ENCODE measurements around the gene FARS2. TPM values are rescaled to one million over a fixed set of nuclear protein-coding genes. Genes with fewer than 3 reads are reported as not detected.

Gene FARS2
- total RNA-seq, 4 donors from 2014 or later = 8.3 to 18.5 (median 13.0) TPM

DNA sequence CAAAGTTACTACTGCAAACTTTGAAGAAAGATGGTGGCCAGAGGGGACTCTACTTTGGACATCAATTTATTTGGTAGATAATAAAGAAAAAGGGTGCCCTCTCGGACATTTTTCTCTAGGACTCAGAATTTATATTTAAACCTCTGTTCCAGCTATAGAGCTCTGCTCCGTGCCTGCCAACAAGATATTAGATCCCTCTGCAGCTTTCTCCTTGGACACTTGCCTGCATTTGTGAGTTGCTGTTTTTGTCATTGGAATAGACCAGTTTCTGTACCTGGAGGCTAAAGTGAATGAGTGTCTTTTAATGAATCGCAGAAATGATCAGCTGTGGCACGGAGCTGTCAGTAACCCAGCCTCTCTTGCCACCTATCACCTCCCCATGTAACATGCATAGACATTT, 491.9 kb downstream of the FARS2 start:
- Histone ChIP-seq H3K36me3 (no peaks in the 10 kb centered on the region), H3K27ac (no peak overlapping the region), H3K9me3 (peaks cover 0 to 9% (median 4%) of the 10 kb centered on the region in 3 donors), H3K27me3 (no peaks in the 10 kb centered on the region), H3K4me1 (no peaks in the 10 kb centered on the region), H3K4me3 (no peak overlapping the region)
- intact Hi-C loops (cut with DNase I) = no loop called here
- no peak for TF ChIP-seq POLR2A (IDR thresholded peaks at IDR 0.05)
- TF ChIP-seq, protein P1, sequence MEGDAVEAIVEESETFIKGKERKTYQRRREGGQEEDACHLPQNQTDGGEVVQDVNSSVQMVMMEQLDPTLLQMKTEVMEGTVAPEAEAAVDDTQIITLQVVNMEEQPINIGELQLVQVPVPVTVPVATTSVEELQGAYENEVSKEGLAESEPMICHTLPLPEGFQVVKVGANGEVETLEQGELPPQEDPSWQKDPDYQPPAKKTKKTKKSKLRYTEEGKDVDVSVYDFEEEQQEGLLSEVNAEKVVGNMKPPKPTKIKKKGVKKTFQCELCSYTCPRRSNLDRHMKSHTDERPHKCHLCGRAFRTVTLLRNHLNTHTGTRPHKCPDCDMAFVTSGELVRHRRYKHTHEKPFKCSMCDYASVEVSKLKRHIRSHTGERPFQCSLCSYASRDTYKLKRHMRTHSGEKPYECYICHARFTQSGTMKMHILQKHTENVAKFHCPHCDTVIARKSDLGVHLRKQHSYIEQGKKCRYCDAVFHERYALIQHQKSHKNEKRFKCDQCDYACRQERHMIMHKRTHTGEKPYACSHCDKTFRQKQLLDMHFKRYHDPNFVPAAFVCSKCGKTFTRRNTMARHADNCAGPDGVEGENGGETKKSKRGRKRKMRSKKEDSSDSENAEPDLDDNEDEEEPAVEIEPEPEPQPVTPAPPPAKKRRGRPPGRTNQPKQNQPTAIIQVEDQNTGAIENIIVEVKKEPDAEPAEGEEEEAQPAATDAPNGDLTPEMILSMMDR (IDR thresholded peaks at IDR 0.05) = no peak
- no peak for DNase-seq
- WGBS, 2 donors = 88 to 92% methylated on average over 4 of the region's 4 CpGs

DNA sequence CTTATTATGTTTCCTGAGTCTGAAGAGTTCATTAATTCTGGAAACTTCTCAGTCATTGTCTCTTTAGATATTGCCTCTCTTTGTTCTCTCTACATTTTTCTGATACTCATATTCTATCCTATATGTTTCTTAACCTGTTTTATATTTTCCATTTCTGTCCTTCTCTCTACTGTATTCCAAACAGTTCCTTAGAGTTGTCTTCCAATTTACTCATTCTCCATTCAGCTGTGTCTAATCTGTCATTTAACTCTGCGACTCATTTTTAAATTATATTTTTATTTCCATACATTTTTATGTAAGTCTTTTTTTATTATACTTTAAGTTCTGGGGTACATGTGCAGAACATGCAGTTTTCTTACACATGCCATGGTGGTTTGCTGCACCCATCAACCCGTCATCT, 493.6 kb downstream of the FARS2 start:
- no peaks in the 10 kb centered on the region for H3K4me1 ChIP-seq
- TF ChIP-seq, protein P1 (IDR thresholded peaks at IDR 0.05) = no peak
- H3K36me3 ChIP-seq = no peaks in the 10 kb centered on the region
- no peak for DNase-seq
- no peak overlapping the region for H3K27ac ChIP-seq
- H3K27me3 ChIP-seq = no peaks in the 10 kb centered on the region
- WGBS, 2 donors = 97 to 98% methylated on average over 2 of the region's 2 CpGs
- peaks cover 0 to 9% (median 4%) of the 10 kb centered on the region in 3 donors for H3K9me3 ChIP-seq
- H3K4me3 ChIP-seq = no peak overlapping the region
- intact Hi-C loops (cut with DNase I) = no loop called here

DNA sequence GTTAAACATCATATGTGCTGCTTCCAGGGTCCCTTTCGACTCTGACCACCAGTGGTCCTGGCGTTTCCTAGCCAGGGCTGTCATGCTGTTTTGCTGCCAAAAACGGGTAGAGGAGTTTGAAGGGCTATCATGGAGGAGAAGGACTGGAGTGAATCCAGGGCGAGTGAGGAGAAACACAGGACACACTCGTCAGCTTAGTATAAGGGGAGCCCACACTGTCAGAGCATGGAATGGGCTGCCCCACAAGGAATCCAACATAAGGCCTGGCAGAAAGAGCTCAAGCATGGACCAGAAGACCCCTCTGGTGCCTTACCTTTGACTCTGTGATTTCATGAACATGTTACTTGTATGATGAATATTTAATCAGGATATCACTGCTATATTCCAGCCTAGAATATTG, 498.3 kb downstream of the FARS2 start:
- no peaks in the 10 kb centered on the region for H3K36me3 ChIP-seq
- intact Hi-C loops (cut with DNase I) = no loop called here
- no peak for DNase-seq
- H3K9me3 ChIP-seq = peaks cover 0 to 7% (median 0%) of the 10 kb centered on the region in 3 donors
- no peak for TF ChIP-seq POLR2A (IDR thresholded peaks at IDR 0.05)
- TF ChIP-seq, protein P1 (IDR thresholded peaks at IDR 0.05) = no peak
- peaks cover 0 to 9% (median 0%) of the 10 kb centered on the region in 3 donors for H3K4me1 ChIP-seq
- no peak overlapping the region for H3K4me3 ChIP-seq
- WGBS, 2 donors = 90 to 96% methylated on average over 4 to 5 of the region's 5 CpGs
- no peak overlapping the region for H3K27ac ChIP-seq
- no peaks in the 10 kb centered on the region for H3K27me3 ChIP-seq

DNA sequence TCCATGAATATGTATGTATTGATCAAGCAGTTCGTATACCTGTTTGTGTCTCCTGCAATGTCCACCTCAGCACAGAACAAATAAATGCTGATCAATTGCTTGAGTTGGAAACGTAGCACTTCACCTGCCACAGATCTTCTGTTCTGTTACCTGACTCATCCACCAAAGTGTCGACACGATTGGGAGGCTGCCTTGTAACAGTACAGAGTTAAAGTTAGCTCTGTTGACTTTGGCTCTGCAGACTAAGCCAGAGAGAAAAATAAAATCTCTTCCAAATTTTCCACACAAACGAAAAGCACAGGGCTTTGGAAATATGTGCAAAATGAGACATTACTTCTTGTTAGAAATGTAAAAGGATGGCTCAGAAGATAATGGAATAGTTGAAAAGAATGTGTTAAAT, 500.1 kb downstream of the FARS2 start:
- Histone ChIP-seq H3K4me1 (peaks cover 0 to 13% (median 0%) of the 10 kb centered on the region in 3 donors), H3K9me3 (no peaks in the 10 kb centered on the region), H3K27me3 (no peaks in the 10 kb centered on the region), H3K36me3 (no peaks in the 10 kb centered on the region), H3K27ac (no peak overlapping the region), H3K4me3 (no peak overlapping the region)
- DNase-seq = no peak
- TF ChIP-seq, protein P1 (IDR thresholded peaks at IDR 0.05) = no peak
- TF ChIP-seq POLR2A (IDR thresholded peaks at IDR 0.05) = no peak
- 55 to 56% methylated on average over 5 of the region's 5 CpGs for WGBS, 2 donors
- intact Hi-C loops (cut with DNase I) = no loop called here

DNA sequence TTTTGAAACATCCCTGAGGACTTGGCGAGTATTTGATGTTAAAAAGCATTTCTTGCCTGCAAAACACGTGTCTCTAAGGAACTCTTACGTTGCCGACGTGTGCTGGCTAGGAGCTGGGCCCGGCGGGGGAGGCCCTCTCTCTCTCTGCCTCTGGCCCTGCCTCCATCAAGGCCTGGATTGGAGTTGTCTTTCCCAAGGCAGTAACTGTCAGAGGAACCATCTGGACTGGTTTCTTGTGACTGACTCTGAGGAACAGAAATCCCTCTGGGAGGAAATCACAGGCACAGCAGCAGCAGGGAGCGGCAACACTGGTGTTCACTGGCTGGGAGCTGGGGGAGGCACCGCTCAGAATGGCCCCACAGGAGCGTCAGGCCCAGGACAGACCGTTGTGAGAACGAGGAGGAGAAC, 501.3 kb downstream of the FARS2 start:
- TF ChIP-seq, protein P1 (IDR thresholded peaks at IDR 0.05) = no peak
- TF ChIP-seq POLR2A (IDR thresholded peaks at IDR 0.05) = no peak
- no peak for DNase-seq
- 73 to 90% methylated on average over 5 to 10 of the region's 12 CpGs for WGBS, 2 donors
- no peaks in the 10 kb centered on the region for H3K36me3 ChIP-seq
- H3K27ac ChIP-seq = no peak overlapping the region
- H3K27me3 ChIP-seq = no peaks in the 10 kb centered on the region
- H3K9me3 ChIP-seq = peaks cover 0 to 8% (median 0%) of the 10 kb centered on the region in 3 donors
- intact Hi-C loops (cut with DNase I) = no loop called here
- H3K4me3 ChIP-seq = no peak overlapping the region
- H3K4me1 ChIP-seq = peaks cover 0 to 13% (median 0%) of the 10 kb centered on the region in 3 donors

Data from esophagus squamous epithelium (tissue), 5 donors.